BE2C (cell line): ENCODE results near the gene RAP2C.

ENCODE experiments used
- DNase-seq: peaks from one replicate; pipeline ENCODE4 v3.0.0-alpha.2; 2020
- H3K27me3 ChIP-seq: fragments of 250-450 bp; sonication (Bioruptor Pico); 2 replicates; pipeline ENCODE4 v1.5.1; 2020; ENCODE audit warnings: mild to moderate bottlenecking
- H3K36me3 ChIP-seq: fragments of 250-450 bp; sonication (Bioruptor Pico); 2 replicates; pipeline ENCODE4 v1.5.1; 2020; ENCODE audit warnings: mild to moderate bottlenecking
- H3K4me1 ChIP-seq: fragments of 250-450 bp; sonication (Bioruptor Pico); 2 replicates; pipeline ENCODE4 v1.5.1; 2020
- H3K4me3 ChIP-seq: 2 replicates; pipeline ENCODE4 v1.5.1; 2011; ENCODE audit warnings: low read depth, low read length
- H3K9me3 ChIP-seq: fragments of 250-450 bp; sonication (Bioruptor Pico); 2 replicates; pipeline ENCODE4 v1.5.1; 2020
- TF ChIP-seq, protein P1 (sequence below): IDR thresholded peaks from 2 replicates; pipeline ENCODE4 v1.5.1; 2012; ENCODE audit warnings: mild to moderate bottlenecking, low read depth, low read length

RAP2C gene

DNA sequence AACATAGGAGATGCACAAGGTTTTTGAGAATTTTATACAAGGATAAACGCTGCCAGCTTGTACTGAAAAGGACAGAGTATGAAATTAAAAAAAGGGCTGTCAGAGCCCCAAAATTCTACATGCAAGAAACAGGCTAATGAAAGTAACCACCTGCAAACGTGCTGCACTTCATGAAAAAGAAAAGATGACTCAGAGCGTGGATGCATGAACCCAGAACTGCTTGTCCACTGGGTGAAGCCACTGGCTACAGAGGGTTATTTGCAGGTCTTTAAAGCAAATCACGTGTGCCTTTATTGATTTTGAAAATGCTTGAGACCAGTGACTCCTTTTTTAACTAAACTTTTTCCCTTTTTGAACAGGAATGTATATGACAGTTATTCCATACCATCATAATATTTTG is 66.1 kb downstream of the RAP2C start:
- no peak overlapping the region for H3K4me3 ChIP-seq
- no peak for DNase-seq
- H3K36me3 ChIP-seq, result no peaks in the 10 kb centered on the region
- H3K9me3 ChIP-seq, result no peaks in the 10 kb centered on the region
- no peaks in the 10 kb centered on the region for H3K27me3 ChIP-seq
- no peaks in the 10 kb centered on the region for H3K4me1 ChIP-seq
- TF ChIP-seq, protein P1, sequence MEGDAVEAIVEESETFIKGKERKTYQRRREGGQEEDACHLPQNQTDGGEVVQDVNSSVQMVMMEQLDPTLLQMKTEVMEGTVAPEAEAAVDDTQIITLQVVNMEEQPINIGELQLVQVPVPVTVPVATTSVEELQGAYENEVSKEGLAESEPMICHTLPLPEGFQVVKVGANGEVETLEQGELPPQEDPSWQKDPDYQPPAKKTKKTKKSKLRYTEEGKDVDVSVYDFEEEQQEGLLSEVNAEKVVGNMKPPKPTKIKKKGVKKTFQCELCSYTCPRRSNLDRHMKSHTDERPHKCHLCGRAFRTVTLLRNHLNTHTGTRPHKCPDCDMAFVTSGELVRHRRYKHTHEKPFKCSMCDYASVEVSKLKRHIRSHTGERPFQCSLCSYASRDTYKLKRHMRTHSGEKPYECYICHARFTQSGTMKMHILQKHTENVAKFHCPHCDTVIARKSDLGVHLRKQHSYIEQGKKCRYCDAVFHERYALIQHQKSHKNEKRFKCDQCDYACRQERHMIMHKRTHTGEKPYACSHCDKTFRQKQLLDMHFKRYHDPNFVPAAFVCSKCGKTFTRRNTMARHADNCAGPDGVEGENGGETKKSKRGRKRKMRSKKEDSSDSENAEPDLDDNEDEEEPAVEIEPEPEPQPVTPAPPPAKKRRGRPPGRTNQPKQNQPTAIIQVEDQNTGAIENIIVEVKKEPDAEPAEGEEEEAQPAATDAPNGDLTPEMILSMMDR, result no peak
